ENCODE measurements around the gene MAFG.

The MAFG gene

GRCh38 chr17:81962499-81963441 lies 35.2 kb upstream of the MAFG start:
- Histone ChIP-seq H3K27me3 (ENCODE audit: control insufficient read depth, insufficient read depth, low read length) (peaks cover 64% of the 10 kb centered on the region), H3K36me3 (ENCODE audit: control insufficient read depth, insufficient read depth, low read length) (no peaks in the 10 kb centered on the region), H3K9me3 (ENCODE audit: control insufficient read depth, insufficient read depth, low read length) (no peaks in the 10 kb centered on the region), H3K9ac (ENCODE audit: low read depth, low read length) (no peak overlapping the region), H3K4me1 (ENCODE audit: control insufficient read depth, insufficient read depth, low read length) (peaks cover 6% of the 10 kb centered on the region), H3K4me3 (ENCODE audit: low read depth, low read length) (peak overlapping the region; percentile 35)

DNA sequence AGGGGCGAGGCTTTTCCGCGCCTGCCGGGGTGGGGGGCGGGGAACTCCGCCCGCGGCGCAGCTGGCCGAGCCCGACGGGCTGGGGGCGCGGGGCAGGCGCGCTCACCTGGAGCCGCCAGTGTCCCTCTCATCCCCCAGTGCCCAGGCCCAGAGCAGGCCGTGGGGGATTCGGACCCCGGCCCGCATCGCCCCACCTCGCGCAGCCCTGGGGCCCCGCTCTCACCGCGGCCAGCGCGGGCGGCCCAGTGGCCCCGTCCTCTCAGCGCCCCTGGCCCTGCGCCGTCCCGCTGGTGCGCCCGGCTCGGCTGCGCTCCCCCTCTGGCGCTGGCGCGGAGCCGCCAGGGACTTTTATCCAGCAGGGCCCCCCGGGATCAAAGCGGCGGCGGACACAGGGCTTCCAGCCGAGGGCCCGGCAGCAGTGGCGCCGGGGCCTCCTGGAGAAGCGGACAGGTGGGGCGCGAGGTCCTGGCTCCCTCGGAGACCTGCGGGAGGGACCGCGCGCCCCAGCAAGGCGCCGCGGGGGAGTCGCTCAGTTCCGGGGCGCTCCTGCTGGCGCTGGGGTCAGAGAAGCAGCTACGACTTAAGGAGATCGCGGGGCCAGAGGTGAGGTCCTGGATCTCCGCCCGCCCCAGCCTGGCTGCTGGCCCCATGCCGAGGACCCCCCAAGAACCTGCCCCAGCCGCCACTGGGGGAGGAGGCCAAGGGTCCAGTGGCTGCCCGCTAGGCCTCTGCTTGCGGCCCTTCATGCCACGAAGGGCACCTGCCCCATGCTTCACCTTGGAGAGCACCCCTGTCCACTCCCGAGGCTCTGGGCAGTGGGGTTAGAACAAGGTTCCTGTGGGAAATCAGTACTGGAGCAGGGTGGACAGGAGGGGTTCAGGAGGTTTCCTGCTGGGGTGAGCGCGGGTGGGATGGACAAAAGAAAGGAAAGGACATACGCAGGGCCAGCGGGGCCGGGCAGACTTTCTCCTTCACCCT lies 34.3 kb upstream of the MAFG start:
- Histone ChIP-seq H3K4me3 (ENCODE audit: low read depth, low read length) (peak overlapping the region; percentile 35), H3K4me1 (ENCODE audit: control insufficient read depth, insufficient read depth, low read length) (peaks cover 2% of the 10 kb centered on the region), H3K27me3 (ENCODE audit: control insufficient read depth, insufficient read depth, low read length) (peaks cover 68% of the 10 kb centered on the region), H3K9ac (ENCODE audit: low read depth, low read length) (no peak overlapping the region), H3K9me3 (ENCODE audit: control insufficient read depth, insufficient read depth, low read length) (no peaks in the 10 kb centered on the region), H3K36me3 (ENCODE audit: control insufficient read depth, insufficient read depth, low read length) (no peaks in the 10 kb centered on the region)

GRCh38 chr17:81961087-81961511 lies 33.6 kb upstream of the MAFG start, which contains the start of gene NOTUM:
Gene NOTUM, minus strand, starts transcription at chr17:81961187. Its CDS starts 278 bp downstream, at chr17:81960909.
- no peaks in the 10 kb centered on the region for H3K4me1 ChIP-seq (ENCODE audit: control insufficient read depth, insufficient read depth, low read length)
- no peaks in the 10 kb centered on the region for H3K9me3 ChIP-seq (ENCODE audit: control insufficient read depth, insufficient read depth, low read length)
- H3K36me3 ChIP-seq (ENCODE audit: control insufficient read depth, insufficient read depth, low read length) = no peaks in the 10 kb centered on the region
- H3K27me3 ChIP-seq (ENCODE audit: control insufficient read depth, insufficient read depth, low read length) = peaks cover 66% of the 10 kb centered on the region
- no peak within 1 kb of the TSS for H3K9ac ChIP-seq (ENCODE audit: low read depth, low read length)
- peak within 1 kb of the TSS; percentile 35 for H3K4me3 ChIP-seq (ENCODE audit: low read depth, low read length)

DNA sequence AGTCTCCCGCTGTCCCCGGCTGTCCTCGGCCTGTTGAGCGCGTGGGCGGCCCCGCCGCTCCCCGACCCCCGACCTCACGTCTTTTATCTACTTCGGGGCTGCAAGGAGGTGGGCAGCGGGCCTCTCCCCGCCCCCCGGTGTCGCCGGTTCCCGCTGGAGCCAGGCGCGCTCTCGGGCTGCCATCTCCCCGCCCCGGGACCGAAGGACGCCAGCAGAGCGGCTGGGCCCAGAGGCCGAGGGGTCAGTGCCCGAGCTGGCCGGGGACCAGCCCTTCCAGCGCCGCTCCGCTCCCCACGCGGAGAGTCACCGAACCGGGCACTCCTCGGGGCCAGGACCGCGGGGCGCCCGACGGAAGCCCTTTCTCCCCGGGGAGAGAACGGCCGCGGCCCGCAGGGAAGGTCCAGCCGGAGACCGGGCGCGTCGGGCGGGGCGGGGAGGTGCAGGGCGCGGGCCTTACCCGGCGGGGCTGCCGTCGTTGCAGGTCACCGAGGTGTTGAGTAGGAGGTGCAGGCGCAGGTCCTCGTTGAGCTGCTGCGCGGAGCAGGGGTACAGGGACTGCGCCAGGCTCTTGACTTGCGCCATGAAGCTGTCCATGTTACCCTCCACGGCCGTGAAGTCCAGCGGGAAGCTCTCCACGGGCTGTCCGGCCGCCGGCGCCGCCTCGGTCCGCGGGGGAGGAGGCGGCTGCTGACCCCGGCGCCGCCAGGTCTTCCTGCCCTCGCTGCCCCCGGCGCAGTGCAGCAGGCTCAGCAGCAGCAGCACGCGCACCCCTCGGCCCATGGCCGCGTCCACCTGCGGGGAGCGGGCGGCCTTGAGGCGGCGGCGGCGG lies 32.8 kb upstream of the MAFG start:
- no peaks in the 10 kb centered on the region for H3K9me3 ChIP-seq (ENCODE audit: control insufficient read depth, insufficient read depth, low read length)
- no peaks in the 10 kb centered on the region for H3K36me3 ChIP-seq (ENCODE audit: control insufficient read depth, insufficient read depth, low read length)
- no peak overlapping the region for H3K9ac ChIP-seq (ENCODE audit: low read depth, low read length)
- H3K4me3 ChIP-seq (ENCODE audit: low read depth, low read length) = peak overlapping the region; percentile 27
- no peaks in the 10 kb centered on the region for H3K4me1 ChIP-seq (ENCODE audit: control insufficient read depth, insufficient read depth, low read length)
- H3K27me3 ChIP-seq (ENCODE audit: control insufficient read depth, insufficient read depth, low read length) = peaks cover 64% of the 10 kb centered on the region

DNA sequence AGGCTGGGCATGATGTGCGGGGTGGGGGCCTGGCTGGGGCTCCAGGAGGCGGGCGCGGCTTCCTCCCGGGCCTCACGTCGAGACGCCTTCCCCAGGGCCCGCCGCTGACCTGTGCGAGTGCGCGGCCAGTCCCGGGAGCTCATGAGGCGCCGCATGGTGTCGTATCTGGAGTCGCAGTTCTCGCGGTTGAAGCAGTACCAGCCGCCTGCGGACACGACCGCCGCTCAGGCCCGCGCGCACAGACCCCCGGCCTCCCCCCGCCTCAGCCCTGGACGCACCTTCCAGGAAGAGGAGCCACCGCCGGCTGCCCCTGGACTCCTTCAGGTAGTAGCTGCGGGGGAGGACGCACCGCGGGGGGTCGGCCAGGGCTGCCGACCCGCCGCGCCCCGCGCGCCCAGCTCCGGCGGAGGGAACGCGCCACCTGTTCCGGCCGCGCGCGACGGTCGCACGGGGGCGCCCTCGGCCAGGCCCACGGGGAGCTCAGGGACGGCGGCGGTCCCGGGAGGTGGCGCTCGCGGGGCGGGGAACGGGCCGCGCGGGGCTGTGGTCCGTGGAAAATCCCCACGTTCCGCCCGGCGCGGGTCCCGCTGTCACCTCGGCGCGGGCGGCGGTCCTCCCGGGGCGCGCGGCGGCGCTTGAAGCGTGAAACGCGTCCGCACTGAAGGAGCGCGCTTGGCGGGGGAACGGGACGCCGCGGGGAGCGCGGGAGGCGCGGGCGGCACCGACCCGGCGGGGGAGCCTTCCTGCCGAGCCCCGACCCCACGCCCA lies 32.0 kb upstream of the MAFG start:
- Histone ChIP-seq H3K9me3 (ENCODE audit: control insufficient read depth, insufficient read depth, low read length) (no peaks in the 10 kb centered on the region), H3K36me3 (ENCODE audit: control insufficient read depth, insufficient read depth, low read length) (no peaks in the 10 kb centered on the region), H3K4me3 (ENCODE audit: low read depth, low read length) (peak overlapping the region; percentile 27), H3K4me1 (ENCODE audit: control insufficient read depth, insufficient read depth, low read length) (no peaks in the 10 kb centered on the region), H3K27me3 (ENCODE audit: control insufficient read depth, insufficient read depth, low read length) (peaks cover 56% of the 10 kb centered on the region), H3K9ac (ENCODE audit: low read depth, low read length) (no peak overlapping the region)

DNA sequence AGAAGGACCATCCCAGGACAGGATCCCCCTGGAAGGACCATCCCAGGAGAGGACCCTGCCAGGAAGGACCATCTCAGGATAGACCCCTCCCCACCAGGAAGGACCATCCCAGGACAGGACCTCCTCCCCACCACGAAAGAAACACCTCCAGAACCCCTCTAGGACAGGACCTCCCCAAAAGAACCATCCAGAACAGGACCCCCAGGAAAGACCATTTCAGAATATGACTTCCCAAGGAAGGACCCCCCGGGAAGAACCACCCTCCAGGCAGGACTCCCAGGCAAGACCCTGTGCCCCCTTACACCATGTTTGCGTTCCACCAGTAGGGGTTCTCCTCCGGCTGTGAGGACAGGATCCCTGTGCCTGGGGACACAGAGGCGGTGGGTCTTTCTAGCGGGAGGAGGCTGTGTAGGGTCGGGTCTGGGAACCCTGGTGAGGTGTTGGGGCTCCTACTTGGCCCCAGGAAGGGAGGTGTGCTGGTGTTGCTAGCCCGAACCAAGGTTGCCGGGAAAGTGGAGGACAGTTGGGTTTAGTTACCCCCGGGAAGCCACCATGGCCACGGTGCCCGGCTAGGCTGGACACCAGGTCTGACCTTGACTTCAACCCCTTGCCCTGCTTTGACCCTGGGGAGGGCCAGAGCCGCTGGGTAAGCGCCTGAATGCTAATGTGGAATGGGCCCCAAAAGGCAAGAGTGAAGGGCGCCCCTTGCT lies 31.3 kb upstream of the MAFG start:
- H3K36me3 ChIP-seq (ENCODE audit: control insufficient read depth, insufficient read depth, low read length) = no peaks in the 10 kb centered on the region
- H3K9me3 ChIP-seq (ENCODE audit: control insufficient read depth, insufficient read depth, low read length) = no peaks in the 10 kb centered on the region
- no peak overlapping the region for H3K9ac ChIP-seq (ENCODE audit: low read depth, low read length)
- peaks cover 49% of the 10 kb centered on the region for H3K27me3 ChIP-seq (ENCODE audit: control insufficient read depth, insufficient read depth, low read length)
- peak overlapping the region; percentile 27 for H3K4me3 ChIP-seq (ENCODE audit: low read depth, low read length)
- H3K4me1 ChIP-seq (ENCODE audit: control insufficient read depth, insufficient read depth, low read length) = no peaks in the 10 kb centered on the region

- Histone ChIP-seq H3K4me1 (ENCODE audit: control insufficient read depth, insufficient read depth, low read length) (no peaks in the 10 kb centered on the region), H3K9ac (ENCODE audit: low read depth, low read length) (no peak overlapping the region), H3K36me3 (ENCODE audit: control insufficient read depth, insufficient read depth, low read length) (no peaks in the 10 kb centered on the region), H3K4me3 (ENCODE audit: low read depth, low read length) (no peak overlapping the region), H3K9me3 (ENCODE audit: control insufficient read depth, insufficient read depth, low read length) (no peaks in the 10 kb centered on the region), H3K27me3 (ENCODE audit: control insufficient read depth, insufficient read depth, low read length) (peaks cover 39% of the 10 kb centered on the region)
Observed at GRCh38 chr17:81957691-81958432, 30.3 kb upstream of the MAFG start.

DNA sequence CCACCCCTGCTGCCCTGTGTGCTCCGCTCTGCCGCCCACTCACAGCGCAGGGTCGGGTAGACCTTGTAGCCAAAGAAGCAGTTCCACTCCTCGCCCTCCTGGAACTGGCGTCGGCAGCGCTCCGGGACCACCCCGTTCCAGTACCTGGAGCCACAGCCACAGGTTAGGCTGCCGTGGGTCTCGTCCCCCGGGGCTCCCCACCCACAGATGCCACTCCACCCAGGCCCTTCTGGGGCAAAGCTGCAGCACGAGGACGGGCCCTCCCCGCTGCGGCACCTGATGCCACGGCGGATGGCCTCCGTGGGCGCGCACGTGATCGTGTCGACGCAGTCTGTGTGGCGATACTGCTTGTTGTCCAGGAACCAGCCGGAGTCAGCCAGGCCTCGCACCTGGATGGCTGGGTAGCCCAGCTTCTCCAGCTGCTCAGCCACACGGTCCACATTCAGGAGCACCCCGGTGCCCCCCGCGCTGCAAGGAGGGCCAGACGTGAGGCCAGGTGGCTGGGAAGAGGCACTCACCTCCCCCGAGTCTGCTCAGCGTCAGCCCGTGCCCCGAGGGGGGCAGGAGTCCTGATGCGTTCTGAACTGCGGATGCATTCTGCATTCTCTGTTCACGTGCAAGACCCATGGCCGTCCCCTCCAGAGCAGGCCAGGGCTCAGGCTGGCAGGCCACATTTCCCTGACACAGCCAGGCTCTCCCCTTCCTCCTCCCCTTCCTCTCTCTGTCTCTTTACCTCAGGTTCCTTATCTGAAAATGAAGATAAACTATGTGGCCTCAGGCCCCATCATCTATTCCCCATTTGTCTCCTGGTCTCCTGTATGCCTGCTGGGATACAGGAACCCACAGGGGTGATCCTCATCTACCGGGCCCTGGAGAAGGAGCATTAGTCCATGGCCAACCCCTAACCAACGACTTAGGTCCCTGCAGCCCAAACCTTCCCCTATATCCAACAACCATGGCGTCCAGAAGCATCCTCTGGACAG lies 29.4 kb upstream of the MAFG start:
- H3K9ac ChIP-seq (ENCODE audit: low read depth, low read length) = no peak overlapping the region
- H3K4me3 ChIP-seq (ENCODE audit: low read depth, low read length) = no peak overlapping the region
- no peaks in the 10 kb centered on the region for H3K36me3 ChIP-seq (ENCODE audit: control insufficient read depth, insufficient read depth, low read length)
- no peaks in the 10 kb centered on the region for H3K4me1 ChIP-seq (ENCODE audit: control insufficient read depth, insufficient read depth, low read length)
- peaks cover 30% of the 10 kb centered on the region for H3K27me3 ChIP-seq (ENCODE audit: control insufficient read depth, insufficient read depth, low read length)
- no peaks in the 10 kb centered on the region for H3K9me3 ChIP-seq (ENCODE audit: control insufficient read depth, insufficient read depth, low read length)
